ENCODE measurements around the gene CTXN1.
"Not testable (repeated sequence)": the region's sequence is repeated elsewhere in the genome, so short reads cannot be mapped to it uniquely, and the experiment has no call there.

Gene CTXN1

DNA sequence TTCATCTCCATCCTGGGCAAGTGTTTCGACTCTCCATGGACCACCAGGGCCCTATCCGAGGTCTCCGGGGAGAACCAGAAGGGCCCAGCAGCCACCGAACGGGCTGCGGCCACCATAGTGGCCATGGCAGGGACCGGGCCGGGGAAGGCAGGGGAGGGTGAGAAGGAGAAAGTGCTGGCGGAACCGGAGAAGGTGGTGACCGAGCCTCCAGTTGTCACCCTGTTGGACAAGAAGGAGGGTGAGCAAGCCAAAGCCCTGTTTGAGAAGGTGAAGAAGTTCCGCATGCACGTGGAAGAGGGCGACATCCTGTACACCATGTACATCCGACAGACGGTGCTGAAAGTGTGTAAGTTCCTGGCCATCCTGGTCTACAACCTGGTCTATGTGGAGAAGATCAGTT lies 27.0 kb downstream of the CTXN1 start:
- Histone ChIP-seq H4K20me1 (ENCODE audit: insufficient read depth) (no peaks in the 10 kb centered on the region), H3K4me2 (no peak overlapping the region), H3K9ac (no peak overlapping the region), H3K27ac (no peak overlapping the region), H2AFZ (ENCODE audit: low read depth) (no peak overlapping the region), H3K79me2 (ENCODE audit: insufficient read depth, low read depth) (no peaks in the 10 kb centered on the region), H3K4me3 (IDR thresholded peaks at IDR 0.05; ENCODE audit: insufficient read depth, low read depth, low read length) (no peak overlapping the region), H3K36me3 (ENCODE audit: insufficient read depth) (no peaks in the 10 kb centered on the region), H3K4me1 (ENCODE audit: low read depth, poor library complexity, severe bottlenecking) (no peaks in the 10 kb centered on the region), H3K27me3 (ENCODE audit: insufficient read depth, low read depth) (peaks cover 5% of the 10 kb centered on the region; the same call in 1 of the 2 replicates)
- TF ChIP-seq, protein P1, sequence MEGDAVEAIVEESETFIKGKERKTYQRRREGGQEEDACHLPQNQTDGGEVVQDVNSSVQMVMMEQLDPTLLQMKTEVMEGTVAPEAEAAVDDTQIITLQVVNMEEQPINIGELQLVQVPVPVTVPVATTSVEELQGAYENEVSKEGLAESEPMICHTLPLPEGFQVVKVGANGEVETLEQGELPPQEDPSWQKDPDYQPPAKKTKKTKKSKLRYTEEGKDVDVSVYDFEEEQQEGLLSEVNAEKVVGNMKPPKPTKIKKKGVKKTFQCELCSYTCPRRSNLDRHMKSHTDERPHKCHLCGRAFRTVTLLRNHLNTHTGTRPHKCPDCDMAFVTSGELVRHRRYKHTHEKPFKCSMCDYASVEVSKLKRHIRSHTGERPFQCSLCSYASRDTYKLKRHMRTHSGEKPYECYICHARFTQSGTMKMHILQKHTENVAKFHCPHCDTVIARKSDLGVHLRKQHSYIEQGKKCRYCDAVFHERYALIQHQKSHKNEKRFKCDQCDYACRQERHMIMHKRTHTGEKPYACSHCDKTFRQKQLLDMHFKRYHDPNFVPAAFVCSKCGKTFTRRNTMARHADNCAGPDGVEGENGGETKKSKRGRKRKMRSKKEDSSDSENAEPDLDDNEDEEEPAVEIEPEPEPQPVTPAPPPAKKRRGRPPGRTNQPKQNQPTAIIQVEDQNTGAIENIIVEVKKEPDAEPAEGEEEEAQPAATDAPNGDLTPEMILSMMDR (conservative IDR thresholded peaks at IDR 0.05; ENCODE audit: low read depth, low read length), result no peak

DNA sequence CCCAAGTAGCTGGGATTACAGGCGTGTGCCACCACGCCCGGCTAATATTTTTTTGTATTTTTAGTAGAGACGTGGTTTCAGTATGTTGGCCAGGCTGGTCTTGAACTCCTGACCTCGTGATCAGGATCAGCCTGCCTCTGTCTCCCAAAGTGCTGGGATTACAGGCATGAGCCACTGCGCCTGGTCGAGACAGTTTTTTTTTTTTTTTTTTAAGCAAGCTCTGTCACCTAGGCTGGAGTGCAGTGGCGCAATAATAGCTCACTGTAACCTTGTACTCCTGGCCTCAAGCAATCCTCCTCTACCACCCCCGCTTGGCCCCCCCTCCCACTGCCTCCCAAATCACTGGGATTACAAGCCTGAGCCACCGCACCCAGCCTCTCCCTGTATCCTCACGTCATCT lies 28.6 kb downstream of the CTXN1 start:
- no peaks in the 10 kb centered on the region for H3K36me3 ChIP-seq (ENCODE audit: insufficient read depth)
- peaks cover 13% of the 10 kb centered on the region; the same call in 1 of the 2 replicates for H3K27me3 ChIP-seq (ENCODE audit: insufficient read depth, low read depth)
- H3K4me2 ChIP-seq, result no peak overlapping the region
- H3K27ac ChIP-seq, result no peak overlapping the region
- H3K9ac ChIP-seq, result no peak overlapping the region
- no peaks in the 10 kb centered on the region for H3K4me1 ChIP-seq (ENCODE audit: low read depth, poor library complexity, severe bottlenecking)
- TF ChIP-seq, protein P1 (conservative IDR thresholded peaks at IDR 0.05; ENCODE audit: low read depth, low read length), result no peak
- no peak overlapping the region for H2AFZ ChIP-seq (ENCODE audit: low read depth)
- no peak overlapping the region for H3K4me3 ChIP-seq (IDR thresholded peaks at IDR 0.05; ENCODE audit: insufficient read depth, low read depth, low read length)
- H4K20me1 ChIP-seq (ENCODE audit: insufficient read depth), result no peaks in the 10 kb centered on the region
- H3K79me2 ChIP-seq (ENCODE audit: insufficient read depth, low read depth), result no peaks in the 10 kb centered on the region

DNA sequence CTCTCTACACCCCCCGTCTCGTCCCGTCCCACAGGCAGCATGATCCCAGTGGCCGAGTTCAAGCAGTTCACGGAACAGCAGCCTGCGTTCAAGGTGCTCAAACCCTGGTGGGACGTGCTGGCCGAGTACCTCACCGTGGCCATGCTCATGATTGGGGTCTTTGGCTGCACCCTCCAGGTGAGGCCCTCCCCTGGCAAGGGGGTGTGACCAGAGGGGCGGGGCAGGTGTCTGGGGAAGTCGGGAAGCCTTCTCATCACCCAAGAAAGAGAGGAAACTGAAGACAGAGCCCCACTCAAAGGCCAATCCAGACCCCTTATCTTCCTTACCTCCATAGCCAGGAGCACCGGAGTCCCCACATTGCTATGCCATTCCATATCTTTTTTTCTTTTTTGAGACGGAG lies 30.4 kb downstream of the CTXN1 start:
- Histone ChIP-seq H3K79me2 (ENCODE audit: insufficient read depth, low read depth) (no peaks in the 10 kb centered on the region), H3K4me2 (no peak overlapping the region), H4K20me1 (ENCODE audit: insufficient read depth) (no peaks in the 10 kb centered on the region), H3K27ac (no peak overlapping the region), H3K9ac (no peak overlapping the region), H3K36me3 (ENCODE audit: insufficient read depth) (no peaks in the 10 kb centered on the region), H3K4me1 (ENCODE audit: low read depth, poor library complexity, severe bottlenecking) (no peaks in the 10 kb centered on the region), H3K27me3 (ENCODE audit: insufficient read depth, low read depth) (peaks cover 25% of the 10 kb centered on the region; the same call in 1 of the 2 replicates), H3K4me3 (IDR thresholded peaks at IDR 0.05; ENCODE audit: insufficient read depth, low read depth, low read length) (no peak overlapping the region), H2AFZ (ENCODE audit: low read depth) (no peak overlapping the region)
- TF ChIP-seq, protein P1 (conservative IDR thresholded peaks at IDR 0.05; ENCODE audit: low read depth, low read length), result no peak

DNA sequence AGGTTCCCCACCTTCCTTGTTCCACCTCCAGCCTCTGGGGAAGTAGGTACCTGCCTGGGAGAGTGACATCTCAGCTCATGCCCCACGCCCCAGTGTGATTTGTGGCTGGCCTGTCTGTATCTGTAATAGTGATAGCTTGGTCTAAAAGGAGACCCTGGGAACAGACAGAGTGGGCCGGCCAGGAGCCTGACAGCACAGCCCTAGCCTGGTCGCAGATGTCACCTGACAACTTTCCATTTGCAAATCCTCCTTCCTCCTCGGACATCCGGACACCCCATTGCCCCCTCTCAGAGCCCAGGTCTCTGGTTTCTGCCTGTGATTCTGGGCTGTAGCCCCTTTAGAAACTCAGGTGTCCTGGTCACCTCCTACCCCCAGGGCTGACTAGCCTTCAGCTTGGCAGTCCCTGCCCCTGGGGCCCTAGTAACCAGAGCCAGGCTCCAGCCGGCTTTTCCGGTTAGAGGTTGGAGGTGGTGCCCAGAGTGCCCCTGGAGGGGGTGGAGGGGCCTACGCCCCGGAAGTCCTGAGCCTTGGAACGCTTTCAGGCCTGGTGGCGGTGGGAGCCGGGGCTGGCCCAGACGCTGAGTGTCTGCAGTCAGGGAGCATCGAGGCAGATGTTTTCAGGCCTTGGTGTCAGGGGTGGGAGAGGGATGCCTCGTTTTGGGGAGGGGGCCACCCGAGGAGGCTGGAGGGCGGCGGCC lies 31.2 kb downstream of the CTXN1 start:
- Histone ChIP-seq H3K4me2 (no peak overlapping the region), H4K20me1 (ENCODE audit: insufficient read depth) (no peaks in the 10 kb centered on the region), H3K27me3 (ENCODE audit: insufficient read depth, low read depth) (peaks cover 29% of the 10 kb centered on the region), H3K4me1 (ENCODE audit: low read depth, poor library complexity, severe bottlenecking) (no peaks in the 10 kb centered on the region), H3K4me3 (IDR thresholded peaks at IDR 0.05; ENCODE audit: insufficient read depth, low read depth, low read length) (no peak overlapping the region), H2AFZ (ENCODE audit: low read depth) (no peak overlapping the region), H3K79me2 (ENCODE audit: insufficient read depth, low read depth) (no peaks in the 10 kb centered on the region), H3K9ac (no peak overlapping the region), H3K27ac (no peak overlapping the region), H3K36me3 (ENCODE audit: insufficient read depth) (no peaks in the 10 kb centered on the region)
- TF ChIP-seq, protein P1 (conservative IDR thresholded peaks at IDR 0.05; ENCODE audit: low read depth, low read length), result no peak

DNA sequence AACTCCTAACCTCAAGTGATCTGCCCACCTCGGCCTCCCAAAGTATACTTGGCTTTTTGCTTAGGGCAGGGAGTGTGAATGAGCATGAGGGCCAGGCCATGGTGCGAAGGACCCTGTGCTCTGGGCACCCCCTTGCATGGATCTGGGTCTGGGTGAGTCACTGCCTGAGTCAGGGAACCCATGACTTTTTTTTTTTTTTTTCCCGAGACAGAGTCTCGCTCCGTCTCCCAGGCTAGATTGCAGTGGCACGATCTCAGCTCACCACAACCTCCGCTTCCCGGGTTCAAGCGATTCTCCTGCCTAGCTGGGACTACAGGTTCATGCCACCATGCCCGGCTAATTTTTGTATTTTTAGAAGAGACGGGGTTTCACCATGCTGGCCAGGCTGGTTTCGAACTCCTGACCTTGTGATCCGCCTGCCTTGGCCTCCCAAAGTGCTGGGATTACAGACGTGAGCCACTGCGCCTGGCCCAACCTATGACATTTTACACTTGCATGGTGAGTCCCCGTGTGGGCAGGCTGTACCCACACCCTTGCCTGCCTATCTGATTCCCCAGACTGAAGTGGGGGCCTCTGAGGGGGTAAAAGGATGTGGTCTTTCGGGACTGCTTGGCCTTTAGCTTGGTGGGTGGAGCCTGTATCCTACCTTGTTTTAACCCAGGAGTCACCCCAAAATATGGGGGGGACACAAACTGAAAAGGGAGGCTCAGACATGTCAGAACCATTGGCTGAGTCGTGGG lies 32.4 kb downstream of the CTXN1 start:
- H3K4me2 ChIP-seq; H3K4me3 ChIP-seq (IDR thresholded peaks at IDR 0.05; ENCODE audit: insufficient read depth, low read depth, low read length); H3K27ac ChIP-seq; H3K4me1 ChIP-seq (ENCODE audit: low read depth, poor library complexity, severe bottlenecking); H3K9ac ChIP-seq; H2AFZ ChIP-seq (ENCODE audit: low read depth); H3K36me3 ChIP-seq (ENCODE audit: insufficient read depth); H3K79me2 ChIP-seq (ENCODE audit: insufficient read depth, low read depth); H4K20me1 ChIP-seq (ENCODE audit: insufficient read depth): not testable (repeated sequence)
- H3K27me3 ChIP-seq (ENCODE audit: insufficient read depth, low read depth), result peaks cover 39% of the 10 kb centered on the region
